ENCODE results near the gene MEGF10. TPM values are rescaled to one million over a fixed set of nuclear protein-coding genes. Genes with fewer than 3 reads are reported as not detected.

The MEGF10 gene
- polyA plus RNA-seq, 1 donor from 2014 or later = 0.05 TPM

DNA sequence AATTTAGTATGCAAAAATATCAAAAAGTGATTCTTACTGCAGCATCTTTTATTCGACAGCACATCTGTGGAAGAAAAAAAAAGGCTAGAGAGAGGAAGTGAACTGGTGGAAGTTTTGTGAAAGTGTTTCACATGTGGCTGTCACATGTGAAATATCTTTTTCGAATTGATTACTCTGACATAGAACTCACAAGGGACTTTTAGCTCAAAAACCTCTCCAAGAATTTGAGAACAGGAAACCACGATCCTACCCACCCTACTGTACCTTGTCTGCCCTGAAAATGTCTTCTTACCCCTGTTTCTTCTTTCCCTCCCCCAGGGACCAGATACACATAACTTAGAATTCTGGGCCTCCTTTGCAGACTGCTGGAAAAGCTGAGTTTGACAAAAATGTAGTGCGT, 120.4 kb downstream of the MEGF10 start:
- Histone ChIP-seq H3K9me2 (ENCODE audit: insufficient read depth, low read length) (no peaks in the 10 kb centered on the region), H3K4me2 (ENCODE audit: low read length) (no peak overlapping the region), H3K36me3 (ENCODE audit: insufficient read depth, low read length) (no peaks in the 10 kb centered on the region), H4K20me1 (ENCODE audit: insufficient read depth) (no peaks in the 10 kb centered on the region), H3K9ac (ENCODE audit: low read length) (no peak overlapping the region), H3K4me3 (ENCODE audit: low read length) (no peak overlapping the region), H3K79me2 (replicated peaks; ENCODE audit: insufficient read depth, low read length) (no peaks in the 10 kb centered on the region), H2AFZ (ENCODE audit: low read depth, low read length) (no peak overlapping the region), H3K27ac (ENCODE audit: low read length) (no peak overlapping the region), H3K27me3 (ENCODE audit: insufficient read depth, low read depth, low read length) (no peaks in the 10 kb centered on the region), H3F3A (ENCODE audit: insufficient read depth, low read length, poor library complexity, severe bottlenecking) (no peaks in the 10 kb centered on the region), H3K9me3 (ENCODE audit: low read length) (no peaks in the 10 kb centered on the region)
- TF ChIP-seq RAD21 (conservative IDR thresholded peaks at IDR 0.05) = no peak
- no peak for TF ChIP-seq EZH2 (IDR thresholded peaks at IDR 0.05; ENCODE audit: borderline replicate concordance, insufficient read depth, low read length, poor library complexity, severe bottlenecking)

DNA sequence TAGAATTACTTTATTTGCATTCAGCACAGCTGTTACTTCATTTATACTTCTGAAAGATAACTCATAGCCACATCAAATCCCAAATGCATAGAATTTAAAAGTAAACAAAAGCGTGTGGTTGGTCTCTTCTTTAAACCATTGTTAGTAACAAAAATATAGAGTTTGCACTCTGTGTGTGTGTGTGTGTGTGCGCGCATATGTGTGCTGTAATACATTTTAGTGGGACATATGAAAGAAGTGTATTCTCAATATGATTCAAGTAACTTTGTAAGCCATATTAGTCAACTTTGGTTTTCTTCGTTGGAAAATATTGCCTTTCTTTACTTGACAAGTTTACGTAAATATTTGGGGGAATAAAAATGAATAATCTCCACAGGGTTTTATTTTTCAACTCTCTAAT, 120.8 kb downstream of the MEGF10 start:
- H2AFZ ChIP-seq (ENCODE audit: low read depth, low read length) = no peak overlapping the region
- H3K36me3 ChIP-seq (ENCODE audit: insufficient read depth, low read length) = no peaks in the 10 kb centered on the region
- TF ChIP-seq EP300 (conservative IDR thresholded peaks at IDR 0.05; ENCODE audit: poor library complexity, severe bottlenecking) (no peak), EZH2 (IDR thresholded peaks at IDR 0.05; ENCODE audit: borderline replicate concordance, insufficient read depth, low read length, poor library complexity, severe bottlenecking) (no peak), POLR2AphosphoS5 (IDR thresholded peaks at IDR 0.05) (no peak), MXI1 (conservative IDR thresholded peaks at IDR 0.05; ENCODE audit: poor library complexity, severe bottlenecking) (no peak), RAD21 (conservative IDR thresholded peaks at IDR 0.05) (no peak), TAF1 (IDR thresholded peaks at IDR 0.05; ENCODE audit: low read depth) (no peak), SMC3 (conservative IDR thresholded peaks at IDR 0.05; ENCODE audit: poor library complexity) (no peak)
- TF ChIP-seq, protein P1, sequence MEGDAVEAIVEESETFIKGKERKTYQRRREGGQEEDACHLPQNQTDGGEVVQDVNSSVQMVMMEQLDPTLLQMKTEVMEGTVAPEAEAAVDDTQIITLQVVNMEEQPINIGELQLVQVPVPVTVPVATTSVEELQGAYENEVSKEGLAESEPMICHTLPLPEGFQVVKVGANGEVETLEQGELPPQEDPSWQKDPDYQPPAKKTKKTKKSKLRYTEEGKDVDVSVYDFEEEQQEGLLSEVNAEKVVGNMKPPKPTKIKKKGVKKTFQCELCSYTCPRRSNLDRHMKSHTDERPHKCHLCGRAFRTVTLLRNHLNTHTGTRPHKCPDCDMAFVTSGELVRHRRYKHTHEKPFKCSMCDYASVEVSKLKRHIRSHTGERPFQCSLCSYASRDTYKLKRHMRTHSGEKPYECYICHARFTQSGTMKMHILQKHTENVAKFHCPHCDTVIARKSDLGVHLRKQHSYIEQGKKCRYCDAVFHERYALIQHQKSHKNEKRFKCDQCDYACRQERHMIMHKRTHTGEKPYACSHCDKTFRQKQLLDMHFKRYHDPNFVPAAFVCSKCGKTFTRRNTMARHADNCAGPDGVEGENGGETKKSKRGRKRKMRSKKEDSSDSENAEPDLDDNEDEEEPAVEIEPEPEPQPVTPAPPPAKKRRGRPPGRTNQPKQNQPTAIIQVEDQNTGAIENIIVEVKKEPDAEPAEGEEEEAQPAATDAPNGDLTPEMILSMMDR (IDR thresholded peaks at IDR 0.05; ENCODE audit: poor library complexity, severe bottlenecking) = no peak
- TF ChIP-seq, protein P2, sequence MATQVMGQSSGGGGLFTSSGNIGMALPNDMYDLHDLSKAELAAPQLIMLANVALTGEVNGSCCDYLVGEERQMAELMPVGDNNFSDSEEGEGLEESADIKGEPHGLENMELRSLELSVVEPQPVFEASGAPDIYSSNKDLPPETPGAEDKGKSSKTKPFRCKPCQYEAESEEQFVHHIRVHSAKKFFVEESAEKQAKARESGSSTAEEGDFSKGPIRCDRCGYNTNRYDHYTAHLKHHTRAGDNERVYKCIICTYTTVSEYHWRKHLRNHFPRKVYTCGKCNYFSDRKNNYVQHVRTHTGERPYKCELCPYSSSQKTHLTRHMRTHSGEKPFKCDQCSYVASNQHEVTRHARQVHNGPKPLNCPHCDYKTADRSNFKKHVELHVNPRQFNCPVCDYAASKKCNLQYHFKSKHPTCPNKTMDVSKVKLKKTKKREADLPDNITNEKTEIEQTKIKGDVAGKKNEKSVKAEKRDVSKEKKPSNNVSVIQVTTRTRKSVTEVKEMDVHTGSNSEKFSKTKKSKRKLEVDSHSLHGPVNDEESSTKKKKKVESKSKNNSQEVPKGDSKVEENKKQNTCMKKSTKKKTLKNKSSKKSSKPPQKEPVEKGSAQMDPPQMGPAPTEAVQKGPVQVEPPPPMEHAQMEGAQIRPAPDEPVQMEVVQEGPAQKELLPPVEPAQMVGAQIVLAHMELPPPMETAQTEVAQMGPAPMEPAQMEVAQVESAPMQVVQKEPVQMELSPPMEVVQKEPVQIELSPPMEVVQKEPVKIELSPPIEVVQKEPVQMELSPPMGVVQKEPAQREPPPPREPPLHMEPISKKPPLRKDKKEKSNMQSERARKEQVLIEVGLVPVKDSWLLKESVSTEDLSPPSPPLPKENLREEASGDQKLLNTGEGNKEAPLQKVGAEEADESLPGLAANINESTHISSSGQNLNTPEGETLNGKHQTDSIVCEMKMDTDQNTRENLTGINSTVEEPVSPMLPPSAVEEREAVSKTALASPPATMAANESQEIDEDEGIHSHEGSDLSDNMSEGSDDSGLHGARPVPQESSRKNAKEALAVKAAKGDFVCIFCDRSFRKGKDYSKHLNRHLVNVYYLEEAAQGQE (IDR thresholded peaks at IDR 0.05; ENCODE audit: borderline replicate concordance) = no peak
- H4K20me1 ChIP-seq (ENCODE audit: insufficient read depth) = no peaks in the 10 kb centered on the region
- no peak overlapping the region for H3K9ac ChIP-seq (ENCODE audit: low read length)
- no peaks in the 10 kb centered on the region for H3K27me3 ChIP-seq (ENCODE audit: insufficient read depth, low read depth, low read length)
- no peaks in the 10 kb centered on the region for H3K9me2 ChIP-seq (ENCODE audit: insufficient read depth, low read length)
- H3F3A ChIP-seq (ENCODE audit: insufficient read depth, low read length, poor library complexity, severe bottlenecking) = no peaks in the 10 kb centered on the region
- no peaks in the 10 kb centered on the region for H3K79me2 ChIP-seq (replicated peaks; ENCODE audit: insufficient read depth, low read length)
- H3K9me3 ChIP-seq (ENCODE audit: low read length) = no peaks in the 10 kb centered on the region
- H3K4me3 ChIP-seq (ENCODE audit: low read length) = no peak overlapping the region
- H3K4me2 ChIP-seq (ENCODE audit: low read length) = no peak overlapping the region
- H3K27ac ChIP-seq (ENCODE audit: low read length) = no peak overlapping the region

GRCh38 chr5:127412698-127413097, 122.1 kb downstream of the MEGF10 start:
- Histone ChIP-seq H3K4me2 (ENCODE audit: low read length) (no peak overlapping the region), H3K27ac (ENCODE audit: low read length) (no peak overlapping the region), H3K4me3 (ENCODE audit: low read length) (no peak overlapping the region), H3K79me2 (replicated peaks; ENCODE audit: insufficient read depth, low read length) (no peaks in the 10 kb centered on the region), H4K20me1 (ENCODE audit: insufficient read depth) (no peaks in the 10 kb centered on the region), H3F3A (ENCODE audit: insufficient read depth, low read length, poor library complexity, severe bottlenecking) (no peaks in the 10 kb centered on the region), H3K9me2 (ENCODE audit: insufficient read depth, low read length) (no peaks in the 10 kb centered on the region), H3K9me3 (ENCODE audit: low read length) (no peaks in the 10 kb centered on the region), H3K27me3 (ENCODE audit: insufficient read depth, low read depth, low read length) (no peaks in the 10 kb centered on the region), H3K36me3 (ENCODE audit: insufficient read depth, low read length) (no peaks in the 10 kb centered on the region), H3K9ac (ENCODE audit: low read length) (no peak overlapping the region), H2AFZ (ENCODE audit: low read depth, low read length) (no peak overlapping the region)
- no peak for TF ChIP-seq MXI1 (conservative IDR thresholded peaks at IDR 0.05; ENCODE audit: poor library complexity, severe bottlenecking)
- TF ChIP-seq RAD21 (conservative IDR thresholded peaks at IDR 0.05) = no peak
- TF ChIP-seq EP300 (conservative IDR thresholded peaks at IDR 0.05; ENCODE audit: poor library complexity, severe bottlenecking) = no peak
- TF ChIP-seq POLR2AphosphoS5 (IDR thresholded peaks at IDR 0.05) = no peak
- no peak for TF ChIP-seq SMC3 (conservative IDR thresholded peaks at IDR 0.05; ENCODE audit: poor library complexity)
- TF ChIP-seq, protein P2 (IDR thresholded peaks at IDR 0.05; ENCODE audit: borderline replicate concordance) = no peak
- TF ChIP-seq, protein P1 (IDR thresholded peaks at IDR 0.05; ENCODE audit: poor library complexity, severe bottlenecking) = no peak
- no peak for TF ChIP-seq EZH2 (IDR thresholded peaks at IDR 0.05; ENCODE audit: borderline replicate concordance, insufficient read depth, low read length, poor library complexity, severe bottlenecking)
- no peak for TF ChIP-seq TAF1 (IDR thresholded peaks at IDR 0.05; ENCODE audit: low read depth)

All from neural cell (in vitro differentiated cells).